ENCODE results near the gene BOK.

Gene BOK

DNA sequence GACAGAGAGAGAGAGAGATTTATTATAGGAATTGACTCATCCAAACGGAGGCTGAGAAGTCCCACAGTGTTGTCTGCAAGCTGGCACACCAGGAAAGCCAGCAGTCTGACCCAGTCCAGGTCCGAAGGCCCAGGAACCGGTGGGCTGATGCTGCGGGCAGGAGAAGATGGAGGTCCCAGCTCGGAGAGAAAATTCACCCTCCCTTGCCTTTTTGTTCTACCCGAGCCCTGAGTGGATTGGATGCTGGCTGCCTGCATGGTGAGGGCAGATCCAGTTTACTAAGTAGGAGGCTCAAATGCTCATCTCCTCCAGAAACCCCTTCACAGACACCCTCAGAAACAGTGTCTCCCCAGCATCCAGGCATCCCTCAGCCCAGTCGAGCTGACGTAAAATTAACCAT lies 28.0 kb upstream of the BOK start:
- TF ChIP-seq POLR2A (IDR thresholded peaks at IDR 0.05; ENCODE audit: low read depth, low read length) (no peak), POLR2AphosphoS5 (IDR thresholded peaks at IDR 0.05; ENCODE audit: low read depth, low read length) (no peak), TAF1 (IDR thresholded peaks at IDR 0.05; ENCODE audit: borderline replicate concordance, low read depth, low read length) (no peak)
- FAIRE-seq (no peak), DNase-seq (ENCODE audit: insufficient read length) (no peak)

DNA sequence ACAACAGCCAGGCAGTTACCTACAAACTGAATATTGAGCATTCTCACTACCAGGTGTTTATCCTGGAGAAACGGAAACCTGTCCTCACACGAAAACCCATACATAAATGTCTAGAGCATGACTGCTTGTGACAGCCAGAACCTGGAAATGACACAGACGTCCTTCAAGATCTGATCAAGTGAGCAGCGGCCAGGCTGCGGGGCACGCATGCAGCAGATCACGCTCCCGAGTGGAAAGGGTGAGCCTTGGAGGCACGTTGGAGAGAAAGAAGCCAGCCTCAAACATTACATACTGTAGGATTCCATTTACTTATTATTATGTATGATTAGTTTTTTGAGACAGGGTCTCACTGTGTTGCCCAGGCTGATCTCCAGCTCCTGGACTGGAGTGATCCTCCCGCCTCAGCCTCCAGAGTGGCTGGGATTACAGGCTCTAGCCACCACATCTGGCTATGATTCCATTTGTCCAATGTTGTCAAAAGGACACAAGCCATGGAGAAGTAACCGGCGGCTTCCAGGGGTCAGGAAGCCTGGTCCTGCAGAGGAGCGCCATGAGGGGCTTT lies 27.3 kb upstream of the BOK start:
- TF ChIP-seq POLR2AphosphoS5 (IDR thresholded peaks at IDR 0.05; ENCODE audit: low read depth, low read length) (no peak), POLR2A (IDR thresholded peaks at IDR 0.05; ENCODE audit: low read depth, low read length) (no peak), TAF1 (IDR thresholded peaks at IDR 0.05; ENCODE audit: borderline replicate concordance, low read depth, low read length) (no peak)
- DNase-seq (ENCODE audit: insufficient read length), result no peak
- no peak for FAIRE-seq

DNA sequence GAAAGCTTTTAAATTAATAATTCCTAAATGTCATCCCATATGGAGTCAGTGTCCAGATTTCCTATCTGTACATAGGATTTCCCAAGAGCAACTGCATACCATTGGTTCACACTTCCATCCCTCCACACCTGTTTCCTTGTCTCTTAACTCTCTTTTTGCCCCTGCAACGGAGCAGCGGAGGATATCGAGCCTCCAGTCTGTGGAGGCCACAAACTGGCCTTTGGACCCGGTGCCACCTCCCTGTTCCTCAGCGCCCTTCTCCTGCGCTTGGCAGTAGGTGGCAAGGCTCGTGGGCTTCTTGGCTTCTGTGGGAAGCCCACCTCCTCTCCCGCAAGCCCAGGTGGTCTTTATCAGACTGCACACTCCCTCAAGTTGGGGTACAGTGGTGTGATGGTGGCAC lies 26.4 kb upstream of the BOK start:
- no peak for FAIRE-seq
- DNase-seq (ENCODE audit: insufficient read length), result no peak
- no peak for TF ChIP-seq POLR2A (IDR thresholded peaks at IDR 0.05; ENCODE audit: low read depth, low read length)

DNA sequence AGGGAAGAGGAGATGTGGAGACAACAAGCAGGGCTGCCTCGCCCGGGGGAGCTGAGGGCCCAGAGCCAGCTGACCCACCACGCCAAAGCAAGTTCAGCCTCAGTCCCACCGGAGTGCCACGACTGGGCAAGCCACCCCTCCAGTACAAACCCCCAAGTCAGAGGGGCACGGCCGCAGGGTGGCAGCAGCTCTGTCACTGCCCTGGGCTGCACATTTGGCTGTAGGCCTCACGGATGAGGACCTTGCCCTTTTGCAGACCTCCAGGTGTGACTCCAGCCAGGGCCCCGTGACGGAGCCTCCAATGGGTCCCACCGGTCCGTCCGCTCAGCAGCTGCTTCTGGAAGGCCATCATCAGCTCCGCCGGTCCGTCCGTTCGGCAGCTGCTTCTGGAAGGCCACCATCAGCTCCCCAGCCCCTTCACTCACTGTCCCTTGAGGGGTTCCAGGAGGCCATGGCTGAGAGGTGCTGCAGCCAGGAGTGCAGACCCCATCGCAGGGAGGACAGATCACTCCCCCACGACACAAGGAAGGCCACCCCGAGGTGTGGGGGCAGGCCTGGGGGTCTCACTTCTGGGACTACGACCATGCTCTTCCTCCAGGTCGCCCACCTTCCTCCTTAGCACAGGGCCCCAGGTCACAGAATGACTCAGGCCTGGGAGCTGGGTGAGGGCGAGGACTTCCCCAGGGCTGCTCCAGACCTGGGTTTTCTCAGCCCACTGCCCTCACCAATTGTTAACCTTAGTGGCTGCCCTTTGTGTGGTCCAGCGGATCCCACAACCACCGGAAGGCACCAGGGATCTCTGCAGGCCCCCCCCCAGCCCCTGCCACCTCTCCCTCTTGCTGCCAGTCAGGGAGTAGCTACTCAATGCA lies 25.6 kb upstream of the BOK start:
- FAIRE-seq (no peak), DNase-seq (ENCODE audit: insufficient read length) (no peak)
- TF ChIP-seq TAF1 (IDR thresholded peaks at IDR 0.05; ENCODE audit: borderline replicate concordance, low read depth, low read length), result no peak
- no peak for TF ChIP-seq POLR2A (IDR thresholded peaks at IDR 0.05; ENCODE audit: low read depth, low read length)
- TF ChIP-seq POLR2AphosphoS5 (IDR thresholded peaks at IDR 0.05; ENCODE audit: low read depth, low read length), result no peak

DNA sequence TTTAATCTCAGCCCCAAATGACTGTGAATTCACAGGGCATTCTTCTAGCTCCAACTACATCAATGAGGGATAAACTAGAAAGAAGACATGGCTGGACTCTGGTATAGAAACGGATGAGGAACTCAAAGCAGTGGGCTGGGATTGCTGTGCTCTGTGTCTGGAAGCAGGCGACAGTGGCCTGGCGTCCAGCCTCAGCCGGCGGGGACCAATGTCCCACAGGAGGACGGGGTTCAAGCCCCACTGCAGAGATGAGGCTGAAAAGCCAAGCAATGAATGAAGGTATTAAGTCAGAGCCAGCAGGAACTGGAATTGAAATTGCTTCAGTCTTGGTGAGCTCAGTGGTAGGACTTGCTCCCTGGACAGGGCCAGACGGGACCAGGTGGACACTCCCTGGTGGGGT lies 24.3 kb upstream of the BOK start:
- no peak for FAIRE-seq
- DNase-seq (ENCODE audit: insufficient read length), result no peak
- no peak for TF ChIP-seq TAF1 (IDR thresholded peaks at IDR 0.05; ENCODE audit: borderline replicate concordance, low read depth, low read length)
- no peak for TF ChIP-seq POLR2AphosphoS5 (IDR thresholded peaks at IDR 0.05; ENCODE audit: low read depth, low read length)
- no peak for TF ChIP-seq POLR2A (IDR thresholded peaks at IDR 0.05; ENCODE audit: low read depth, low read length)

DNA sequence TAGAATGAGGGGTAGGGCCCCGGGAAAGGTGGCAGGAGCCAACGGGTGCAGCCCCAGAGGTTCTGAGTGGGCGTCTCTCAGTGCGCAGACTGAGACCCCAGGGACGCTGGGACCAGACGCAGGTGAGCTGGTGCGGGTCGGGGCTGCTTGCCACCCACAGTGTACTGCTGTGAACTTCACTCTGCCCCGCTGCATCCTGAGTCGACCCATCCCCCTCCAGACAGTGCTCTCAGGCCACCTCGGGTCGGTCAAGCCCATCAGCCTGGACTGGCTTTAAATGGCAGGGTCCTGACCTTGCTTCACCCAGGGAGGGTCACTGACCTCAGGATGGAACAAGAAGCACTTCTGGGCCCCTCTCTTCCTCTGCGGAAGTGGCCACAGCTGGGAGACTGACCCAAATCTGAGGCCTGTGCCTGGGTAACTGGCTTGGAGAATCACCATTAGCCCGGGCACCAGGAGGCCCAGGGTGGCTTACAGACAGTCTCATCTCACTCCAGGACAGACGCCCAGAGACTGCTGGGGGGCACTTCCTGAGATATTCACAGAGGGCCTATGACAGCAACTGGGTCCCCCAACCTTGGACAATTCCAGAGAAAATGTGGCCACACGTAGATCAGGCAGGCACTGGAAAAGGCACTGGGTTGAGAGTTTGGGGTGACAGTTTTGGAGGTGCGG lies 23.7 kb upstream of the BOK start:
- DNase-seq (ENCODE audit: insufficient read length), result no peak
- no peak for FAIRE-seq
- TF ChIP-seq TAF1 (IDR thresholded peaks at IDR 0.05; ENCODE audit: borderline replicate concordance, low read depth, low read length) (no peak), POLR2A (IDR thresholded peaks at IDR 0.05; ENCODE audit: low read depth, low read length) (no peak)

DNA sequence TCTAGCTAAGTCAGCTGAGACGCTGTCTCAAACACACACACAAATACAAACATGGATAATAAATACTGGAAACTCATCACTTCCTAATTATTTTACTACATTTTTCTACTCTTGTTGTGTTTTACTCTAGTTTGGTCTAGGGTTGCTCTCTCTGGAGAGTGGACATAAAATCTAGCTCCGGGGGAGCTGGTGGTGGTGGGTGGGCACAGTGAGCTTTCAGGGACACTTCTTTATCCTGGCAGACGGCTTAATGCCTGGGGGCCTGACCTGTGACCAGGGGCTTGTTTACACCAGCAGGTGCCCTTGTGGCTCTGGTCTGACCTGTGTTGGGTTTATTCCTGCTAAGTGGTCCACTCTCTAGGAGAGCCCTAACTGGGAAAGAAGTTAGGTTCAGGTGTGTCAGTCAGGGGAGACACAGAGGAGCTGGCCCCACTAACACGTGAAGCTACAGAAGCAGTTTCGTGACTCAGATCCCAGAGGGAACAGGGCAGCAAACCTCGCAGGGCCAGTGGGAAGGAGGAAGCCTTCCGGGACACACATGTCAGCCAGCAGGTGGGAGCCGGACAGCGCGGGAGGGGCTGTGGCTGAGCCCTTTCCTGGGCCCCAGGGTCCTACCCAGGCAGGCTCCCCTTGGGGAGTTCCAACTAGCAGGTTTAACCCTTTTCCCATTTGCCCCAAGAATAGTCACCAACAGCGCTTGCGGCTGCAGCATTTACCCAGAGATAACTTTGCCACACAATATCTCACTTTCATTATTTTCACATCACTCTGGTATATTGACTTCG lies 22.5 kb upstream of the BOK start:
- no peak for FAIRE-seq
- DNase-seq (ENCODE audit: insufficient read length), result no peak
- TF ChIP-seq POLR2AphosphoS5 (IDR thresholded peaks at IDR 0.05; ENCODE audit: low read depth, low read length), result no peak
- no peak for TF ChIP-seq POLR2A (IDR thresholded peaks at IDR 0.05; ENCODE audit: low read depth, low read length)
- no peak for TF ChIP-seq TAF1 (IDR thresholded peaks at IDR 0.05; ENCODE audit: borderline replicate concordance, low read depth, low read length)

DNA sequence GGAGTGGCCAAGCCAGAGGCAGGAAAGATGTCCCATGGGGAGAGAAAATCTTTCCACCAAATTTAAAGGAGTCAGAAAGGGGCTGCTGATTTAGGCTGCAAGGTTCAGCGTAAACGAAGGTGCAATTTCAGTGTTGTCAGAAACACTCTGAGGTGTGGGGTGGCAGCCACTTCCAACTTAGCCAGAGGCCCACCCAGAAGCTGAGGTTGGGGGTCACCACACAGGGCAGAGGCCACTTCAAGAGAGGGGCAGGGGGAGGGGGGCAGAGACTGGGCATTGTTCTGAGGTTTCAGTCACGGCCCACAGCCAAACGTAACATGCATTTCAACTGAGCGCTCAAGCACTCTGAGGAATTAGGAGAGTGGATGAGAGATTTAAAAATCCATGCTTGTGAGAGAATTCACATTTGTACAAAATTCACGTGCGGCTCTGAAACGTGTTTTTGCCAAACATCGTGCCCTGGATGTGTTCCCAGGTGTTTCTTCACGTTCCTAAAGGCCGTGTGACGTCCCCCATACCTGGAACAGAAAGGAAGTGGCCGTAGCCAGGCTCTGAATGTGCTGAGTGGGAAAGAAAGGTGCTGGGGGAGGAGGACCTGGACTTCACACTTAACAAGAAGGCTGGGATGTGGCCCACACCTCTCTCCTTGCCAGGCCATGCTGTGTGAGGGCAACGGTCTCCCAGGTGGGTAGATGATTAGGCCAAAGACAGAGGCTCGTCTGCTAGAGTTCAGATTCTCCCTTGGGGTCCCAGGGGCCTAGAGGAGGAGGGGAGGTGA lies 19.5 kb upstream of the BOK start:
- FAIRE-seq (no peak), DNase-seq (ENCODE audit: insufficient read length) (no peak)
- TF ChIP-seq TAF1 (IDR thresholded peaks at IDR 0.05; ENCODE audit: borderline replicate concordance, low read depth, low read length) (no peak), POLR2A (IDR thresholded peaks at IDR 0.05; ENCODE audit: low read depth, low read length) (no peak), POLR2AphosphoS5 (IDR thresholded peaks at IDR 0.05; ENCODE audit: low read depth, low read length) (no peak)

DNA sequence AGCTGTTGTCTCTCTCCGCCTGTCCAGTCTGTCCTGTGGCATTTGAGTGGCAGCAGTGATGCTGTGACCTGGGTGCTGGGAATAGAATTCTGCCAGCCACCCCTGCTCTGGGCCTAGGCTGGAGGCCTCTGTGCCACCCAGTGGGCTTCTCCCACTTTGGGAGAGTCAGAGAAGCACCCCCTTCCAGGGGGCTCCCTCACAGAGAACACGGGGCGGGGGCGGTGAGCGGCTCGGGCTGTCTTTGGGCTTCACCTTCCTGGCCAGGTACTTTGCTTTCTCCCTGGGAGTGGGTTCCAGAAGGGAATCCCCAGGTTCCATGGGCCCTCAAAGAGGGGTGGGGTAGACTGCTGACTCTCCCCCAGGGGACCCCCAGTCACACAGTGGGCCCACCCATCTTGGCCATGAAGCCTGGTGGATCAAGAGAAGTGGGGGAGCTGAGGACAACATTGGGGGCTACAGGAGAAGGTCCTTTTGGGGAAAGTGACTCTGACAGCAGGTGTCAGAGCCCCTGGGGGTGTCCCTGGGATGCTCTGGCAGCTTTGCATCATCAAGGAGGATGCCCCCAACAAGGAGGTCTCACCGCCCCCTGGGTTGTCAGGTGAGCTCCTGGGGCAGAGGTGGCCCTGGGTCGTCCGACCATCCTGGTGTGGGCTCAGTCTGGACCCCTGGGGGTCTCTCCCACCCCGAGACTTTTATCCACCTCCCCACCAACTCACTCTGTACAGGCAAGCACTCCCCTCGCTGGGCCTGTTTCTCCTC lies 18.8 kb upstream of the BOK start:
- peak; percentile 15 for DNase-seq (ENCODE audit: insufficient read length)
- no peak for TF ChIP-seq POLR2A (IDR thresholded peaks at IDR 0.05; ENCODE audit: low read depth, low read length)
- no peak for TF ChIP-seq TAF1 (IDR thresholded peaks at IDR 0.05; ENCODE audit: borderline replicate concordance, low read depth, low read length)
- no peak for TF ChIP-seq POLR2AphosphoS5 (IDR thresholded peaks at IDR 0.05; ENCODE audit: low read depth, low read length)
- no peak for FAIRE-seq

DNA sequence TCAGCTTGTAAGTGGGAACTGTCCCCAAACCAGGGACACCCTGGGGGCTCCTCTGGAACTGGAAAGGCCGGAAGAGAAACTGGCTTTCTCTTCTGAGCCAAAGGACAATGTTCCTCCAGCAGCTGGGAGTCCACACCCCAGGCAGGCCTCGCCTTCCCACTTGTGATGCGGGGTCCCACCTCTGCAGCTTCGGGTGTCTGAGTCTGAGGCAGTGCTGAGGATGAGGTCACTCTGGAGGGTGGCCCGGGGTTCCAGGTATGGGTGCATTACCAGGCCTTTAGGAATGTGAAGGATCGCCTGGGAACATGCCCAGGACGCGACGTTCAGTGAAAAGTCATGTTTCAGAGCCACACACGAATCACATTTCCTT lies 18.2 kb upstream of the BOK start:
- peak; percentile 15 for DNase-seq (ENCODE audit: insufficient read length)
- TF ChIP-seq TAF1 (IDR thresholded peaks at IDR 0.05; ENCODE audit: borderline replicate concordance, low read depth, low read length), result no peak
- no peak for TF ChIP-seq POLR2AphosphoS5 (IDR thresholded peaks at IDR 0.05; ENCODE audit: low read depth, low read length)
- TF ChIP-seq POLR2A (IDR thresholded peaks at IDR 0.05; ENCODE audit: low read depth, low read length), result no peak
- FAIRE-seq, result no peak

Data from GM12892 (cell line).